Esophagus squamous epithelium (tissue), 5 donors: ENCODE results near the gene STAG1. TPM values are rescaled to one million over a fixed set of nuclear protein-coding genes. Genes with fewer than 3 reads are reported as not detected.
"Not testable (repeated sequence)": the region's sequence is repeated elsewhere in the genome, so short reads cannot be mapped to it uniquely, and the experiment has no call there.

ENCODE experiments used
- DNase-seq: peaks from one replicate; lab custom pipeline; 2025; lab: John Stamatoyannopoulos, UW
- H3K27ac ChIP-seq, 4 donors: fragments of 200-600 bp; sonication (generic); one replicate each; pipeline ENCODE4 v1.5.1; 2016 to 2019; ENCODE audit warnings: mild to moderate bottlenecking in 1 of 4
- H3K27me3 ChIP-seq, 4 donors: fragments of 200-600 bp; sonication (generic); 1 replicate in 3 of 4; 2 replicates in 1 of 4; pipeline versions ENCODE4 v1.5.1 to v1.6.0; 2017 to 2021; ENCODE audit warnings: antibody characterized with exemption in 1 of 4
- H3K36me3 ChIP-seq, 3 donors: fragments of 200-600 bp; sonication (generic); one replicate each; pipeline ENCODE4 v1.5.1; 2016 to 2019
- H3K4me1 ChIP-seq, 3 donors: fragments of 200-600 bp; sonication (generic); one replicate each; pipeline ENCODE4 v1.5.1; 2017 to 2019
- H3K4me3 ChIP-seq, 4 donors: fragments of 200-600 bp; sonication (generic); 1 replicate in 3 of 4; 2 replicates in 1 of 4; pipeline ENCODE4 v1.5.1; 2016 to 2019; ENCODE audit warnings: mild to moderate bottlenecking in 2 of 4, moderate library complexity in 1 of 4
- H3K9me3 ChIP-seq, 3 donors: fragments of 200-600 bp; sonication (generic); one replicate each; pipeline ENCODE4 v1.5.1; 2016 to 2019
- POLR2A ChIP-seq, 4 donors: fragments of 450-650 bp; IDR thresholded peaks; one replicate each; pipeline ENCODE4 v1.6.1; 2017; ENCODE audit warnings: antibody characterized with exemption in 4 of 4, mild to moderate bottlenecking in 4 of 4, moderate library complexity in 3 of 4
- WGBS, 2 donors: methylation state at CpG; one replicate each; pipeline ENCODE4 v1.1.5; 2018; 5-methylcytosine and 5-hydroxymethylcytosine counted together
- intact Hi-C: fragments of 100-400 bp; cut with DNase I; formaldehyde crosslinking; loops from one replicate; pipeline ENCODE4 v1.15.0; 2022
- total RNA-seq, 4 donors: library from RNA; depleted of rRNA; stranded (reverse); fragments of >200 nt; gene quantifications; one replicate each; pipeline ENCODE4 v1.1.0, GENCODE V29; 2016
- TF ChIP-seq, protein P1 (sequence below), 6 experiments: fragments of 450-650 bp in 4 of 6; fragments of 200-600 bp in 2 of 6; sonication (generic) in 2 of 6; IDR thresholded peaks; one replicate each; pipeline ENCODE4 v1.5.1; 2016 to 2019; ENCODE audit warnings: antibody characterized with exemption in 6 of 6, mild to moderate bottlenecking in 4 of 6, moderate library complexity in 4 of 6
- donor health status: DM: yes; HTN: yes; CAD: no.

Gene STAG1
- total RNA-seq, 4 donors from 2014 or later = 10.9 to 42.9 (median 24.9) TPM

DNA sequence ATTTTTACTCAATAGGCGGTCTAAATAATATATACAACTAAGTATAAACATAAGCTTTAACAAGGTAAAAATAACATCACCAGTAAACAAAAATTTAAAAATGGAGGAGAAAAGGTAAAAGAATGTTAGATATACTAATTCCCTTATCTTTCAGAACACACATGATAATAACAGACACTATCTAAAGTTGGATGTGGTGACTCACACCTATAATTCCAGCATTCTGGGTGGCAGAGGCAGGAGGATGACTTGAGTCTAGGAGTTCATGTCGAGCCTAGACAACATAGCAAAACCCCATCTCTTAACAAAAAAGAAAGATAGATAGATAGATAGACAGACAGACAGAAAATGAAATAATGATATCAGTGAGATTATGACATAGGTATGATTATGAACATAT lies 85.1 kb downstream of the STAG1 start:
- DNase-seq = no peak
- Histone ChIP-seq H3K27ac (no peak overlapping the region), H3K4me1 (no peaks in the 10 kb centered on the region), H3K36me3 (peaks cover 0 to 8% (median 0%) of the 10 kb centered on the region in 3 donors), H3K4me3 (no peak overlapping the region), H3K9me3 (no peaks in the 10 kb centered on the region), H3K27me3 (no peaks in the 10 kb centered on the region)
- WGBS, 2 donors = 90 to 98% methylated on average over 2 of the region's 2 CpGs
- intact Hi-C loops = no loop called here
- no peak for TF ChIP-seq POLR2A (IDR thresholded peaks at IDR 0.05)
- TF ChIP-seq, protein P1, sequence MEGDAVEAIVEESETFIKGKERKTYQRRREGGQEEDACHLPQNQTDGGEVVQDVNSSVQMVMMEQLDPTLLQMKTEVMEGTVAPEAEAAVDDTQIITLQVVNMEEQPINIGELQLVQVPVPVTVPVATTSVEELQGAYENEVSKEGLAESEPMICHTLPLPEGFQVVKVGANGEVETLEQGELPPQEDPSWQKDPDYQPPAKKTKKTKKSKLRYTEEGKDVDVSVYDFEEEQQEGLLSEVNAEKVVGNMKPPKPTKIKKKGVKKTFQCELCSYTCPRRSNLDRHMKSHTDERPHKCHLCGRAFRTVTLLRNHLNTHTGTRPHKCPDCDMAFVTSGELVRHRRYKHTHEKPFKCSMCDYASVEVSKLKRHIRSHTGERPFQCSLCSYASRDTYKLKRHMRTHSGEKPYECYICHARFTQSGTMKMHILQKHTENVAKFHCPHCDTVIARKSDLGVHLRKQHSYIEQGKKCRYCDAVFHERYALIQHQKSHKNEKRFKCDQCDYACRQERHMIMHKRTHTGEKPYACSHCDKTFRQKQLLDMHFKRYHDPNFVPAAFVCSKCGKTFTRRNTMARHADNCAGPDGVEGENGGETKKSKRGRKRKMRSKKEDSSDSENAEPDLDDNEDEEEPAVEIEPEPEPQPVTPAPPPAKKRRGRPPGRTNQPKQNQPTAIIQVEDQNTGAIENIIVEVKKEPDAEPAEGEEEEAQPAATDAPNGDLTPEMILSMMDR (IDR thresholded peaks at IDR 0.05) = no peak

DNA sequence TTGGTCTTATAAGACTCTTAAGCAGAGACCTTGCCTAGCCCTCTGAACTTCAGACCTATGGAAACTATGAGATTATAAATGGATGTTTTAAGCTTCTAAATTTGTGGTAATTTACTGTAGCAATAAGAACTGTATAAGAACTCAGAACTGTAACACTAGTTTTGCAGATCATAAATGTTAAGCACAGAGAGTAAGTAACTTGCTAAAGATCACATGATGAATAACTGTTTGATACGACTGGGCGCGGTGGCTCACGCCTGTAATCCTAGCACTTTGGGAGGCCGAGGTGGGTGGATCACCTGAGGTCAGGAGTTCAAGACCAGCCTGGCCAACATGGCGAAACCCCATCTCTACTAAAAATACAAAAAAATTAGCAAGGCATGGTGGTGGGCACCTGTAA lies 85.9 kb downstream of the STAG1 start:
- H3K27ac ChIP-seq, H3K4me3 ChIP-seq, H3K36me3 ChIP-seq, DNase-seq, intact Hi-C loops, H3K9me3 ChIP-seq, H3K27me3 ChIP-seq, H3K4me1 ChIP-seq: not testable (repeated sequence)
- WGBS, 2 donors = 93 to 94% methylated on average over 6 of the region's 6 CpGs

DNA sequence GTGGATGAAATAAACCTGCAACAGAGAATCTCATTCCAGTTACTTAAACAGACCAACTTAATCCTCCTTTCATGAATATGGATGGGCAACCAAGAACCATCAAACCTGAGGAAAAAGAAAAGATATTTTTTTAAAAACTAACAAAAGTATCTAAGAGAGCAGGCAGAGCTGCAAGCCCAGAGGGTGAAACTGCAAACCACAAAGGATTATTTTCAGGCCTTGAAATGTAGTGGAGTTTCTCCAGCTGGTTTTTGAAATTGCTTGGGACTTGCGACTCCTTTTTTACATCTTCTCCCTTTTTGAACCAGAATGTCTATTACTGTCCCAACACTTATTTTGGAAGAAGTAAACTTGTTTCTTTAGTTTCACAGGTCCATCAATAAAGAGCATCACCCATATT lies 87.4 kb downstream of the STAG1 start:
- WGBS, 2 donors = 83 to 95% methylated on average over 1 of the region's 1 CpG
- no peak for TF ChIP-seq POLR2A (IDR thresholded peaks at IDR 0.05)
- TF ChIP-seq, protein P1 (IDR thresholded peaks at IDR 0.05) = no peak
- no peaks in the 10 kb centered on the region for H3K36me3 ChIP-seq
- H3K27me3 ChIP-seq = no peaks in the 10 kb centered on the region
- H3K9me3 ChIP-seq = no peaks in the 10 kb centered on the region
- intact Hi-C loops = no loop called here
- no peak for DNase-seq
- H3K4me1 ChIP-seq = no peaks in the 10 kb centered on the region
- H3K27ac ChIP-seq = no peak overlapping the region
- no peak overlapping the region for H3K4me3 ChIP-seq

DNA sequence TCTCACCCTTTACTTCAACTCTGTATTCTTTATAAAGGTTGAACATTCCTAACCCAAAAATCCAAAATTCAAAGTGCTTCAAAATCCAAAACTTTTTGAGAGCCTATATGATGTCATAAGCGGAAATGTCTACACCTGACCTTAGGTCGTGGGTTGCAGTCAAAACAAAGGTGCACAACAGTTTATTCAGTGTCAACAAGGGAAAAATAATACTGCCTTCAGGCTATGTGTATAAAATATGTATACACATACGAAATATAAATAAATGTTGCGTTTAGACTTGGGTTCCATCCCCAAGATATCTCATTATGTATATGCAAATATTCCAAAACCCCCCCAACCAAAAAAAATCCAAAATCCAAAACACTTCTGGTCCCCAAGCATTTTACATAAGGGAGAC lies 90.9 kb downstream of the STAG1 start:
- TF ChIP-seq, protein P1 (IDR thresholded peaks at IDR 0.05) = no peak
- no peak for TF ChIP-seq POLR2A (IDR thresholded peaks at IDR 0.05)
- Histone ChIP-seq H3K36me3 (no peaks in the 10 kb centered on the region), H3K27ac (no peak overlapping the region), H3K9me3 (no peaks in the 10 kb centered on the region), H3K4me1 (peaks cover 0 to 10% (median 0%) of the 10 kb centered on the region in 3 donors), H3K27me3 (no peaks in the 10 kb centered on the region), H3K4me3 (no peak overlapping the region)
- 84 to 91% methylated on average over 4 of the region's 4 CpGs for WGBS, 2 donors
- no peak for DNase-seq
- intact Hi-C loops = no loop called here

DNA sequence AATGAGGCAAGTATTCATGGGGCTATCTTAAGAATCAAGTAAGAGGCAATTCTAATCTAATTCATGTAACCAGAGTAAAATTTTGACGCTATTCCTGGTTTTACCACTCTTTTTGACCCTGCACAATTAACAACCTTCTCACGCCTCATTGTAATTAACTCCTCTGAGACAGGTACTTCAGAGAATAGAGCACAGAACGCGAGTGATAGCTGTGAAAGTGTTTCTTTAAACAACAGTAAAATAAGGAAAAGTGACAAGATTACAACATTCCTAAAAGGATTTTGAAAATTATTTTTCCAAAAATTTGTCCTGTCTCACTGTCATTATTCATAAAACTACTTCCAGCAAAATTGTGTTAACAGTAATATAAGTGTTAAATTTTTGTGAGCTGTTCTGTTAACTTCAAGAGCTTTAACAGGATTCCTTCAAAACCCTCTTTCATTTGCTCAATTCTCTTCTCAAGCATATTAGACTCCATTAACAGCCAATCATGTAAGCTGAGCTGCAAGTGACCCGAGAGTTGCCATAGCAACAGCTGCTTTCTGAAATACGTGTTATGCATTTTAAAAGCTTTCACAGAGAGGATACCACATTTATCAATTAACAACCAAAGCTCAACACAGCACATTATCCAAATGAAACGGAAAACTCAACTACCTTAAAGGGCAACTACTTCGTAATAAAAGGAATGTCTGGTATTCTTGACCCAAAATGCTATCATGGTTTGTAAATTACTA lies 93.1 kb downstream of the STAG1 start:
- no peak for TF ChIP-seq POLR2A (IDR thresholded peaks at IDR 0.05)
- TF ChIP-seq, protein P1 (IDR thresholded peaks at IDR 0.05) = no peak
- 73 to 77% methylated on average over 8 of the region's 8 CpGs for WGBS, 2 donors
- intact Hi-C loops = no loop called here
- no peak overlapping the region for H3K4me3 ChIP-seq
- peaks cover 0 to 5% (median under 1%) of the 10 kb centered on the region in 3 donors for H3K9me3 ChIP-seq
- H3K36me3 ChIP-seq = peaks cover 0 to 3% (median 0%) of the 10 kb centered on the region in 3 donors
- no peak for DNase-seq
- H3K4me1 ChIP-seq = peaks cover 0 to 10% (median 0%) of the 10 kb centered on the region in 3 donors
- no peaks in the 10 kb centered on the region for H3K27me3 ChIP-seq
- H3K27ac ChIP-seq = no peak overlapping the region
